ENCODE data around the gene NSF. TPM values are rescaled to one million over a fixed set of nuclear protein-coding genes. Genes with fewer than 3 reads are reported as not detected.
"Not testable (repeated sequence)": the region's sequence is repeated elsewhere in the genome, so short reads cannot be mapped to it uniquely, and the experiment has no call there.

The NSF gene
- total RNA-seq, 1 donor from 2014 or later, result 21.4 TPM

DNA sequence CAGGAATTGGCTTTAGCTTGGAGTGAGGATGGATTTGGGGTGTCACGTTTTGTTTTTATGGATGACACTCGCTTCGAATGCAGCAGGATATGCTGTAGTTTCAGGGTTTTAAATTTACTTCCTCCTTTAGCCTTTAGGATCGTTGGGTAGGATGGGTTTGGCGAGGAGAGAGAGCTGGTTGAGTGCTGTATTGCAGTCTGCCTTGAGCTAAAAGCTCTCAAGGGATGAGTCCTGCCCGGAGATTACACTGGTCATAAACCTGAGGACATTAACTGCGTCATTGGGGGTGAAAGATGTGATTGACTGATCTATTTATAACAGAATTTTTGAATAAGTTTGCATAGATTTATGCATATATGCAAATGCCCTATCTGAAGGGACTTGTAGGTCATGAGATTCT lies 863 bp downstream of the NSF start:
- H3K36me3 ChIP-seq (ENCODE audit: control insufficient read depth in 3 of 3, insufficient read depth in 3 of 3, low read length in 3 of 3); H3K27me3 ChIP-seq (ENCODE audit: control insufficient read depth in 3 of 3, insufficient read depth in 3 of 3, low read length in 3 of 3); H3K4me3 ChIP-seq (ENCODE audit: low read length in 3 of 3); H3K9ac ChIP-seq (ENCODE audit: low read depth in 1 of 3, low read length in 3 of 3); H3K27ac ChIP-seq (ENCODE audit: low read depth, low read length); H3K4me1 ChIP-seq (ENCODE audit: control insufficient read depth in 3 of 3, insufficient read depth in 3 of 3, low read length in 3 of 3); H3K9me3 ChIP-seq (ENCODE audit: control insufficient read depth in 3 of 3, low read length in 3 of 3): not testable (repeated sequence)

DNA sequence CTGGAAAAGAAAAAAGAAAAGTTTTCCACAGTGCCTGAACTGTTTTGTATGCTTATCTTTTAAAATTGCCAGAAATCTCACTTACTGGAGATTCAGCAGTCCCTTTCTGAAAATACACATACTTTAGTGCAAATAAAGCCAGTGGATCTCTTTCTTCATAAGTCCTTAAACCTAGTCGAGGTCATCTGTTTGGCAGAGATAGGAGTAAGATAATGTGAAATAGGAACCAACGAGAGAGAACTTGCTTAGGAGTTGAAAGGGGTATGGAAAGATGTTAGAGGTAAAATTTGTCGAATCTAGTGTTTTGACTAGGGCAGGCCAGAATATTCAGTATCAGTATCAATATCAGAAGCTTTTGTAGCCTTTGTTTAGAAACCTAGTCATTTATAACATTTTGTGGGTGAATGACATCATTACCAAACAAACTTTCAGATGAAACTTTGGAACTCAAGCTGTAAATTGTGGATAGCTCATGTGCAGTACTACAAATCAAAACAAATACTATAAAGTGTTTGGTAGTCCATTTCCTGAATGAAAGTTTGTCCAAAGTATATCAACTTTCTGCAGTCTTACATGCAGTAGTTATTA lies 8.0 kb downstream of the NSF start:
- not testable (repeated sequence) for H3K4me3 ChIP-seq (ENCODE audit: low read length in 3 of 3); H3K27ac ChIP-seq (ENCODE audit: low read depth, low read length); H3K4me1 ChIP-seq (ENCODE audit: control insufficient read depth in 3 of 3, insufficient read depth in 3 of 3, low read length in 3 of 3); H3K36me3 ChIP-seq (ENCODE audit: control insufficient read depth in 3 of 3, insufficient read depth in 3 of 3, low read length in 3 of 3); H3K9me3 ChIP-seq (ENCODE audit: control insufficient read depth in 3 of 3, low read length in 3 of 3); H3K9ac ChIP-seq (ENCODE audit: low read depth in 1 of 3, low read length in 3 of 3); H3K27me3 ChIP-seq (ENCODE audit: control insufficient read depth in 3 of 3, insufficient read depth in 3 of 3, low read length in 3 of 3)

DNA sequence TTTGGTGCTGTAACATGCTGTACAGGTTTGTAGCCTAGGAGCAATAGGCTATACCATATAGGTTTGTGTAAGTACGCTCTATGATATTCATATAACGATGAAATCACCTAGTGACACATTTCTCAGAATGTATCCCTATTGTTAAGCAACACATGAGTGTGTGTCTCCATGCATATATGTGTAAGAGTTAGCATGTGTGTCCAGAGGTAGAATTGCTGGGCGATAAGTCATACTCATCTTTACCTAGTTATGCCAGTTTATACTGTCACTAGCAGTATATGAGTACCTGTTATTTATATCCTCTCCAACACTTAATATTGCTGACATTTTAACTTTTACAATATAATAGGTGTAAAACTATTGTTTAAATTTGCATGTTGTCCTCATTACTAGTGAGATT lies 10.3 kb downstream of the NSF start:
- not testable (repeated sequence) for H3K4me1 ChIP-seq (ENCODE audit: control insufficient read depth in 3 of 3, insufficient read depth in 3 of 3, low read length in 3 of 3)

DNA sequence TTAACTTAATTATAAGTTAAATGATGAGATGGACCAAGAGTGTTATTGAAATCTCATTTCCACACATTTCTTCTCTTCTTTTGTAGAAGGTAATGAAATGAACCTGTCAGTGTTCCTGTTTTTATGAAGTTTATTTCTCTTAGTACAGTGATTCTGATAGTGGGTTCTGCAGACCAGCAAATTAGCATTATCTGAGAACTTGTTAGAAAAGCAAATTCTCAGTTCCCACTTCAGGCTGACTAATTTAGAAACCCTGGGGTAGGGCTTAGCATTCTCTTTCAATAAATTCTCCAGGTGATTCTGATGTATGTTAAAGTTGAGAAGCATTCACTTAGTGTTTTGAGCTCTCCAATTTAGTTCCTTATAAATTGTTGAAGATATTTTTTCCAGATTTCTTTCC lies 12.7 kb downstream of the NSF start:
- H3K4me3 ChIP-seq (ENCODE audit: low read length in 3 of 3); H3K9me3 ChIP-seq (ENCODE audit: control insufficient read depth in 3 of 3, low read length in 3 of 3); H3K27ac ChIP-seq (ENCODE audit: low read depth, low read length); H3K4me1 ChIP-seq (ENCODE audit: control insufficient read depth in 3 of 3, insufficient read depth in 3 of 3, low read length in 3 of 3); H3K27me3 ChIP-seq (ENCODE audit: control insufficient read depth in 3 of 3, insufficient read depth in 3 of 3, low read length in 3 of 3); H3K36me3 ChIP-seq (ENCODE audit: control insufficient read depth in 3 of 3, insufficient read depth in 3 of 3, low read length in 3 of 3); H3K9ac ChIP-seq (ENCODE audit: low read depth in 1 of 3, low read length in 3 of 3): not testable (repeated sequence)

More for the DNA sequence above, 10.3 kb downstream of the NSF start:
- H3K4me3 ChIP-seq (ENCODE audit: low read length in 3 of 3); H3K9me3 ChIP-seq (ENCODE audit: control insufficient read depth in 3 of 3, low read length in 3 of 3); H3K9ac ChIP-seq (ENCODE audit: low read depth in 1 of 3, low read length in 3 of 3); H3K27me3 ChIP-seq (ENCODE audit: control insufficient read depth in 3 of 3, insufficient read depth in 3 of 3, low read length in 3 of 3); H3K36me3 ChIP-seq (ENCODE audit: control insufficient read depth in 3 of 3, insufficient read depth in 3 of 3, low read length in 3 of 3); H3K27ac ChIP-seq (ENCODE audit: low read depth, low read length): not testable (repeated sequence)

DNA sequence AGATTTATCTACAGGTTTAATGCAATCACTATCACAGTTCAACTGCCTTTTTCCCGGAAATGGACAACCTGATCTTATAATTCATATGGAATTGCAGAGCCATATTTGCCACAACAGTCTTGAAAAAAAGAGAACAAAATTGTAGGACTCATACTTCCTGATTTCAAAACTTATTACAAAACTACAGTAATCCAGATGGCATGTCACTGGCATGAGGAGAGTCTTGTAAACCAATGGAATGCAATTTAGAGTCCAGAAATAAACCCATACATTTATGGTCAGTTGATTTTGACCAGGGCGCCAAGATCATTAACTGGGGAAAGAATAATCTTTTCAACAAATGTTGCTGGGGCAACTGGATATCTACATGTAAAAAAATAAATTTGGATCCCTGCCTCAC lies 20.8 kb downstream of the NSF start:
- H3K4me3 ChIP-seq (ENCODE audit: low read length in 3 of 3); H3K27me3 ChIP-seq (ENCODE audit: control insufficient read depth in 3 of 3, insufficient read depth in 3 of 3, low read length in 3 of 3); H3K36me3 ChIP-seq (ENCODE audit: control insufficient read depth in 3 of 3, insufficient read depth in 3 of 3, low read length in 3 of 3); H3K9ac ChIP-seq (ENCODE audit: low read depth in 1 of 3, low read length in 3 of 3); H3K27ac ChIP-seq (ENCODE audit: low read depth, low read length); H3K4me1 ChIP-seq (ENCODE audit: control insufficient read depth in 3 of 3, insufficient read depth in 3 of 3, low read length in 3 of 3); H3K9me3 ChIP-seq (ENCODE audit: control insufficient read depth in 3 of 3, low read length in 3 of 3): not testable (repeated sequence)

DNA sequence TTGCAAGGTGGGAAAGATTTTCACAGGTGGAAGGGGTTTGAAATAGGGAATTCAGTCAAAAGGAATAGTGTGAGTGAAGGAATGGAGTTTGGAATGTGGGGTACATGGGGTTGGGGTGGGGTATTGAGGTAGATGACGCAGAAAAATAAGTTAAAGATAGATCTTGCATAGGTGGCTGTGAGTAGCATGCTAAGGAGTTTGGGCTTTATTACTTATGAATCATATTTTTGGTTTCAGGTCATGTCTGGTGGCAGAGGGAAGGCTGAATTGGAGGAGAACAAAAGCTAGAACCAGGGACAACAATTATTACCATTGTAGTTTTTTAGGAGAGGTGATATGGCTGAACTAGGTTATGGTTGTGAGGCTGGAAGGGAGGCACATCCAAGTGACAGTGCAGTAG lies 23.4 kb downstream of the NSF start:
- H3K4me3 ChIP-seq (ENCODE audit: low read length in 3 of 3); H3K27ac ChIP-seq (ENCODE audit: low read depth, low read length); H3K9ac ChIP-seq (ENCODE audit: low read depth in 1 of 3, low read length in 3 of 3); H3K9me3 ChIP-seq (ENCODE audit: control insufficient read depth in 3 of 3, low read length in 3 of 3); H3K27me3 ChIP-seq (ENCODE audit: control insufficient read depth in 3 of 3, insufficient read depth in 3 of 3, low read length in 3 of 3); H3K4me1 ChIP-seq (ENCODE audit: control insufficient read depth in 3 of 3, insufficient read depth in 3 of 3, low read length in 3 of 3); H3K36me3 ChIP-seq (ENCODE audit: control insufficient read depth in 3 of 3, insufficient read depth in 3 of 3, low read length in 3 of 3): not testable (repeated sequence)

DNA sequence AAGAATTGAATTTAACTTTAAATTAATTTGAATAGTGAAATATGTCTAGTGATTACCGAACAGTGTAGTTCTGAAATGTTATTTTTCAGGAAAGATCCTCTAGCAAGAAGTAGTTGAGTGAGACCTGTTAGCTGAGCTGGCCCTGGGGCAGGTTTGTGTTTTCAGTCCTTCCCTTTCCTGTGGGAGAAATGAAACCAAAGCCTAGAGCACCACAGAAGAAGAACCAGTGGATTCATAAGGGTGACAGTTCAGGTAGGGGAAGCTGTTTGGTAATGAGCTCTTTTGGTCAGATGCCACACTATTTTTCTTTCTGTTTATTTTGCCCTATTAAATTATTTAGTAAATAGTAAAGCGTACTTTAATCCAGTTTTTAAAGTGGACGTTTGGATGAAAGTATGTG lies 26.7 kb downstream of the NSF start:
- H3K4me1 ChIP-seq (ENCODE audit: control insufficient read depth in 3 of 3, insufficient read depth in 3 of 3, low read length in 3 of 3); H3K4me3 ChIP-seq (ENCODE audit: low read length in 3 of 3); H3K36me3 ChIP-seq (ENCODE audit: control insufficient read depth in 3 of 3, insufficient read depth in 3 of 3, low read length in 3 of 3); H3K27me3 ChIP-seq (ENCODE audit: control insufficient read depth in 3 of 3, insufficient read depth in 3 of 3, low read length in 3 of 3); H3K9ac ChIP-seq (ENCODE audit: low read depth in 1 of 3, low read length in 3 of 3); H3K27ac ChIP-seq (ENCODE audit: low read depth, low read length); H3K9me3 ChIP-seq (ENCODE audit: control insufficient read depth in 3 of 3, low read length in 3 of 3): not testable (repeated sequence)

DNA sequence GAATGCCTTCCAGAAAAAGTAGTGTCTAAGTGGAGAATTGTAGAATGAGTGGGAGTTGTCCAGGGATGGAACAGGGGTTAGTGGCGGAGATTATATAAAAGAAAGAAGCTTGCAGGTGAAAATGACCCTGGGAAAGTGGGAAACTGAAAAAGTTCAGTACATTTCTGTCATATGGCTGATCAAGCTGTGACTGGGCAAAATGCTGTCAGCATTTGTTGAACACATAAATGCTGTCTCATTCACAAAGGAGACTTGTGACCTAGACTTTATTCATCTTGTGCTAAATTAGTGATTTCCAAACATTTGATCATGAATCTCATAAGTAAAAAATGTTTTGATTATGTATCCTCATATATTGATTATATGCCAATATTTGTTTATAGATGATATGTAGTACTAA lies 28.5 kb downstream of the NSF start:
- not testable (repeated sequence) for H3K4me1 ChIP-seq (ENCODE audit: control insufficient read depth in 3 of 3, insufficient read depth in 3 of 3, low read length in 3 of 3); H3K27ac ChIP-seq (ENCODE audit: low read depth, low read length); H3K4me3 ChIP-seq (ENCODE audit: low read length in 3 of 3); H3K9me3 ChIP-seq (ENCODE audit: control insufficient read depth in 3 of 3, low read length in 3 of 3); H3K27me3 ChIP-seq (ENCODE audit: control insufficient read depth in 3 of 3, insufficient read depth in 3 of 3, low read length in 3 of 3); H3K9ac ChIP-seq (ENCODE audit: low read depth in 1 of 3, low read length in 3 of 3); H3K36me3 ChIP-seq (ENCODE audit: control insufficient read depth in 3 of 3, insufficient read depth in 3 of 3, low read length in 3 of 3)

DNA sequence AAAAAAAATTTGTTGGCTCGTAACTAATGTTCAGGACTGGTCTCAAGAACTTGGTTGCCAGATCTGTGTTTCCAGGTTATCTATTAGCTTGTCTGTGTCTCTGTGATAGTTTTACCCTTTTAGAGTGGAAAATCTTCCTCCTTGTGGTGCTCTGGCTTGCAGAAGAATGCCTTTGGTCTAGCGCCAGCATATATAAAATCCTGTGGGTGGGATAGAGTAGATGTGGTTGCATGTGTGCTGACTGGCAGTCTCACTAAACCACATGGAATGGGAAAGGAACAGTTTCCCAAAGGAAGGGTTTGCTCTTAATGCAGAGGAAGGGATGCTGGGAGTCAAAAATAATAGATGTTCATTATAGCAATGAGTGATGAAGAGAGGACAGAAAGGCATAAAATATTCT lies 33.3 kb downstream of the NSF start:
- not testable (repeated sequence) for H3K36me3 ChIP-seq (ENCODE audit: control insufficient read depth in 3 of 3, insufficient read depth in 3 of 3, low read length in 3 of 3); H3K4me1 ChIP-seq (ENCODE audit: control insufficient read depth in 3 of 3, insufficient read depth in 3 of 3, low read length in 3 of 3); H3K27ac ChIP-seq (ENCODE audit: low read depth, low read length); H3K4me3 ChIP-seq (ENCODE audit: low read length in 3 of 3); H3K9ac ChIP-seq (ENCODE audit: low read depth in 1 of 3, low read length in 3 of 3); H3K9me3 ChIP-seq (ENCODE audit: control insufficient read depth in 3 of 3, low read length in 3 of 3); H3K27me3 ChIP-seq (ENCODE audit: control insufficient read depth in 3 of 3, insufficient read depth in 3 of 3, low read length in 3 of 3)

DNA sequence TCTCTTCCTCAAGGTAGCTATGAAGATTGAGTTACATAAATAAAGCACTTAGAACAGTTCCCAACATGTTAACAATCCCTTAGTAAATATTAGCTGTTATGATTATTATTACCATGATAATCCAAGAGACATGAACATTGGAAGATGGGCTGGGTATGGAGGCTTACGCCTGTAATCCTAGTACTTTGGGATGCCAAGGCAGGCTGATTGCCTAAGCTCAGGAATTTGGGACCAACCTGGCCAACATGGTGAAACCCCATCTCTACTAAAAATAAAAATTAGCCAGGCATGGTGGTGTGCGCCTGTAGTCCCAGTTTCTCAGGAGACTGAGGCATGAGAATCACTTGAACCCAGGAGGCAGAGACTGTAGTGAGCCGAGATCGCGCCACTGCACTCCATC lies 34.3 kb downstream of the NSF start:
- not testable (repeated sequence) for H3K4me1 ChIP-seq (ENCODE audit: control insufficient read depth in 3 of 3, insufficient read depth in 3 of 3, low read length in 3 of 3); H3K27ac ChIP-seq (ENCODE audit: low read depth, low read length); H3K4me3 ChIP-seq (ENCODE audit: low read length in 3 of 3)

DNA sequence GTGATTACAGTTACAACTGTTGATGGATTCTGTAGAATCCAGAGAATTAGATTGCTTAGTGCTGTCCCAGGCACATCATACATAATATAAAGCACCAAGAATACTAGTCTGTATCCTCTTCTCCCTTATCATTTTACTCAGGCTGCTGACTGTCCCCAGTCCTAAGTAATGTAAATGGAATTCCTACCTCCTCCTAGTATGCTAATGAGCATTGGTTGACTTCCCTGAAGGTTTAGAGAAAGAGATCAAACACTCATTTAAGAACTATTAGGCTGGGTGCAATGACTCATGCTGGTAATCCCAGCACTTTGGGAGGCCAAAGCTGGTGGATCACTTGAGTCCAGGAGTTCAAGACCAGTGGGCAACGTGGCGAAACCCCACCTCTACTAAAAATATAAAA lies 37.0 kb downstream of the NSF start:
- H3K36me3 ChIP-seq (ENCODE audit: control insufficient read depth in 3 of 3, insufficient read depth in 3 of 3, low read length in 3 of 3); H3K27me3 ChIP-seq (ENCODE audit: control insufficient read depth in 3 of 3, insufficient read depth in 3 of 3, low read length in 3 of 3); H3K9me3 ChIP-seq (ENCODE audit: control insufficient read depth in 3 of 3, low read length in 3 of 3); H3K9ac ChIP-seq (ENCODE audit: low read depth in 1 of 3, low read length in 3 of 3); H3K27ac ChIP-seq (ENCODE audit: low read depth, low read length); H3K4me1 ChIP-seq (ENCODE audit: control insufficient read depth in 3 of 3, insufficient read depth in 3 of 3, low read length in 3 of 3); H3K4me3 ChIP-seq (ENCODE audit: low read length in 3 of 3): not testable (repeated sequence)

More for the DNA sequence above, 34.3 kb downstream of the NSF start:
- H3K9me3 ChIP-seq (ENCODE audit: control insufficient read depth in 3 of 3, low read length in 3 of 3); H3K27me3 ChIP-seq (ENCODE audit: control insufficient read depth in 3 of 3, insufficient read depth in 3 of 3, low read length in 3 of 3); H3K36me3 ChIP-seq (ENCODE audit: control insufficient read depth in 3 of 3, insufficient read depth in 3 of 3, low read length in 3 of 3); H3K9ac ChIP-seq (ENCODE audit: low read depth in 1 of 3, low read length in 3 of 3): not testable (repeated sequence)

Data from skeletal muscle tissue (tissue), 4 donors.